ENCODE results near the gene RGS3. TPM values are rescaled to one million over a fixed set of nuclear protein-coding genes. Genes with fewer than 3 reads are reported as not detected.

The RGS3 gene
- total RNA-seq, 2 experiments from 2014 or later = 68.9 to 77.2 TPM

DNA sequence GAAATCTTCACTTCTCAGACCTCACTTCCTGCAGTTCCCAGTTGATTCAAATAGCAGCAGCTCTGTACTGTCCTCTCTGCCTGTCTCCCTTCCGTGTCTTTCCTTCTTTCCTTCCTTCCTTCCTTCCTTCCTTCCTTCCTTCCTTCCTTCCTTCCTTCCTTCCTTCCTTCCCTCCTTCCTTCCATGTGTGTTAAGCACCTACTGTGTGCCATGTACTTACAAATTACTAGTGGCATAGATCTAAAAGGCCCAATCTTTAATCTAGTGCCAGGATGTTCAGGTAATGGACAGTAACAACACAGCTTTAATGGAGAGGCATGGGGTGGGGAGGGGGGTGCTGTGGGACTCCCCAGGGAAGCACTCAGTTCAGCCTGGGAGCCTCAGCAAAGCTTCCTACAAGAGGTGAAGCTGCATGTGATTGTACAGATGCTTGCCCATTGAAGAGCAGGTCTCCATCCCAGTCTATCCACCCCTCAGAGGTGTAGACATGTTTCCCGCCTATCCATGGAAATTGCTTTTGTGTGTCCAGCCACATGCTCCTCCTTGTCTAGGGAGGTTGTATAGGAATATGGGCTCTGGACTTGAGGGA, 106.0 kb downstream of the RGS3 start:
- Mint-ChIP-seq H3K9me3 (ENCODE audit: insufficient read depth) (no peaks in the 10 kb centered on the region), H3K27ac (peak overlapping the region; percentile 30), H3K27me3 (ENCODE audit: low read depth) (no peaks in the 10 kb centered on the region), H3K4me1 (ENCODE audit: low read depth) (peaks cover 28% of the 10 kb centered on the region), H3K36me3 (ENCODE audit: low read depth) (peaks cover 2% of the 10 kb centered on the region), H3K4me3 (no peak overlapping the region)
- CTCF ChIA-PET = interaction anchor here (0.8 to 2.3 kb wide), 3 partner anchors 12 to 115 kb away, joined by 3 to 6 read pairs (median 6); no protein-coding TSS in a partner anchor
- DNase-seq (no peak), ATAC-seq (no peak)
- POLR2A ChIA-PET = interaction anchor here (1.1 to 1.3 kb wide), 2 partner anchors 9 to 52 kb away, joined by 3 to 4 read pairs; no protein-coding TSS in a partner anchor

GRCh38 chr9:113570106-113570505, 106.6 kb downstream of the RGS3 start:
- Mint-ChIP-seq H3K4me1 (ENCODE audit: low read depth) (peaks cover 30% of the 10 kb centered on the region), H3K27ac (no peak overlapping the region), H3K36me3 (ENCODE audit: low read depth) (peaks cover 2% of the 10 kb centered on the region), H3K4me3 (no peak overlapping the region), H3K9me3 (ENCODE audit: insufficient read depth) (no peaks in the 10 kb centered on the region), H3K27me3 (ENCODE audit: low read depth) (no peaks in the 10 kb centered on the region)
- no peak for ATAC-seq
- ChIA-PET CTCF (interaction anchor here (0.8 to 2.3 kb wide), 3 partner anchors 12 to 115 kb away, joined by 3 to 6 read pairs (median 6); no protein-coding TSS in a partner anchor), POLR2A (interaction anchor here (1.3 kb wide), 1 partner anchor 53 kb away, joined by 4 read pairs; no protein-coding TSS in a partner anchor)
- DNase-seq = no peak

- H3K9me3 Mint-ChIP-seq (ENCODE audit: insufficient read depth) = no peaks in the 10 kb centered on the region
- DNase-seq (no peak), ATAC-seq (no peak)
- CTCF ChIA-PET = interaction anchor here (1.9 kb wide), 1 partner anchor 84 kb away, joined by 6 read pairs; no protein-coding TSS in a partner anchor
- H3K36me3 Mint-ChIP-seq (ENCODE audit: low read depth) = no peaks in the 10 kb centered on the region
- POLR2A ChIA-PET = interaction anchor here (1.3 kb wide), 1 partner anchor 54 kb away, joined by 4 read pairs; no protein-coding TSS in a partner anchor
- H3K27me3 Mint-ChIP-seq (ENCODE audit: low read depth) = no peaks in the 10 kb centered on the region
- peaks cover 33% of the 10 kb centered on the region for H3K4me1 Mint-ChIP-seq (ENCODE audit: low read depth)
- no peak overlapping the region for H3K27ac Mint-ChIP-seq
- no peak overlapping the region for H3K4me3 Mint-ChIP-seq
Observed at GRCh38 chr9:113570749-113571711, 107.5 kb downstream of the RGS3 start.

DNA sequence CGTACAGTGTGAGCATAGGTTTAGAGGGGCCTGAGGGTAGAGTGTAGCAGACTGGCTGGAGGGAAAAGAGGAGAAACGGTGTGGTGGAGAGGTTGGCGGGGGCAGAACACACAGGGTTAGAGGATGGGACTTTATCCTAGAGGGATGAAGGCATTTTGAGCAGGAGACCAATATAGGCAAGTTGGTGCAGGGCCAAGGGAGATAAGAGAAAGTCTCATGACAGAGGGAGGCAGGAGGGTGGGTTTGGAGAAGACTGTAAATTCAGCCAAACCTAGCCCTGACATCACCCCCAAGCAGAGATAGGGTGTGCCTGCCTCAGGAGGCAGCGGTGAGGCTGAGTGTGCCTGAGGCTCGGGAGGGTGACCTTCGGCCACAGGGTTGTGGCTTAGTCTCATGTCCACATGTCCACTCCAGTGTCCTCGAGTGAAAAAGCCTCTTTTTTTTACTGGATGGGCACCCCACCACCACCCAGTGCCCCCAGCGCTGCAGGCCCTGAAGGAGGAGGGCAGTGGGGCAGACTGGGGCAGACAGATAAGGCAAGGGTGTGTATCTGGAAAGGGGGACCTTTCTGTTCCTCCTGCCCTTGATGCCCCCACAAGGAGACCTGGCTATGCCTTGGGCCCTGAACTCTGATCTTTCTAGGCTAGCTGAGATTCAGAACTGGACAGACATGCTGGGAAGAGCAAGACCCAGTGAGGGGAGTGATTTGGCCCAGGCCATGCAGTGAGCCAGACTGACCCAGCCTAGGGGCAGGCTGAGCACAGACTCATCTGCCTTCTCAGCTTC, 108.7 kb downstream of the RGS3 start:
- no peaks in the 10 kb centered on the region for H3K27me3 Mint-ChIP-seq (ENCODE audit: low read depth)
- DNase-seq (no peak), ATAC-seq (no peak)
- no peaks in the 10 kb centered on the region for H3K9me3 Mint-ChIP-seq (ENCODE audit: insufficient read depth)
- H3K36me3 Mint-ChIP-seq (ENCODE audit: low read depth) = peaks cover 4% of the 10 kb centered on the region
- ChIA-PET CTCF (interaction anchor here (0.6 to 1.4 kb wide), 3 partner anchors 18 to 1031 kb away, joined by 3 to 5 read pairs (median 3); no protein-coding TSS in a partner anchor), POLR2A (no interaction called here)
- no peak overlapping the region for H3K4me3 Mint-ChIP-seq
- H3K27ac Mint-ChIP-seq = peak overlapping the region; percentile 6
- H3K4me1 Mint-ChIP-seq (ENCODE audit: low read depth) = peaks cover 36% of the 10 kb centered on the region

DNA sequence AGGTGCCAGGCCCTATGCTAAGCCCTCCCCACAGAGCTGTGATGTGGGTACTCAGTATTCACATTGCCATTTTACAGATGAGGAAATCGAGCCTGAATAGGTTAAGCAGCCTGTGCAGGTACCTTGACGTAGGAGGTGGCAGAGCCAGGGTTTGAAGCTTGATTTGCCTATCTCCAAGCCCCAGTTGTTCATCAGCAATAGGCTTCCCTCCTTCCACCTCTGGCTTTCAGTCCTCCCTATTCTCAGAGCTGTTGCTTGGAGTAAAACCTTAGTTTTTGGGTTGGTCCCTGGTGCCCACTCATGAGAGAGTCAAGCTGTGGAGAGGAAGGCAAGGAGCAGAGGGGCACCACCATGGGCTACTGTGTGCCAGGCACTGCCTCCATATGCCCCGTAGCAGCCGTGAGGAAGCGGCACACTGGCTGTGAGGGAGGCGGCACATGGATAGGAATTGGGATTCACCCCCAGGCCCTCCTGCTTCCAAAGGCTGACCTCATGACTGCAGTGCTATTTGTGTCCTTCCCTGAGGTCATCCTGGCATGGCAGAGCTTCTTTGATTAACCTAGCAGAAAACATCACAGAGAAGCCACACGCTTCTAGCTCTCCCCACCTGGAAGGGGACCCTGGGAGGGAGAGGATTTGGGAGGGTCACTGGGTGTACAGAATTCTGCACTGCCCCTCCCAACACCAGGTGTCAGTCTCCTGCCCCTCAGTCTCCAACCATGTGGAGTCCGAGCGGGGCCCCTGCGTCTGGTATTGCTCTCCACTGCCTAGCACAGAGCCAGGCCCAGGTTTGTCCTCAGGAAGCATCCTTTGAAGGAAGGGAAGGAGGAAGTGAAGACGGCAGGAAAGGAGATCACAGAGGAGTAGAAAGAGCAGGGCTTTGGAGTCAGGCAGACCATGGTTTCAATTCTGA, 109.8 kb downstream of the RGS3 start:
- Mint-ChIP-seq H3K27ac (no peak overlapping the region), H3K9me3 (ENCODE audit: insufficient read depth) (no peaks in the 10 kb centered on the region), H3K36me3 (ENCODE audit: low read depth) (peaks cover 10% of the 10 kb centered on the region), H3K27me3 (ENCODE audit: low read depth) (no peaks in the 10 kb centered on the region), H3K4me1 (ENCODE audit: low read depth) (peaks cover 45% of the 10 kb centered on the region), H3K4me3 (no peak overlapping the region)
- DNase-seq = no peak
- POLR2A ChIA-PET = interaction anchor here (0.6 kb wide), 1 partner anchor 19 kb away, joined by 3 read pairs; no protein-coding TSS in a partner anchor
- ATAC-seq = no peak
- CTCF ChIA-PET = interaction anchor here (0.6 to 1.4 kb wide), 4 partner anchors 9 to 1030 kb away, joined by 3 to 5 read pairs (median 3); no protein-coding TSS in a partner anchor

DNA sequence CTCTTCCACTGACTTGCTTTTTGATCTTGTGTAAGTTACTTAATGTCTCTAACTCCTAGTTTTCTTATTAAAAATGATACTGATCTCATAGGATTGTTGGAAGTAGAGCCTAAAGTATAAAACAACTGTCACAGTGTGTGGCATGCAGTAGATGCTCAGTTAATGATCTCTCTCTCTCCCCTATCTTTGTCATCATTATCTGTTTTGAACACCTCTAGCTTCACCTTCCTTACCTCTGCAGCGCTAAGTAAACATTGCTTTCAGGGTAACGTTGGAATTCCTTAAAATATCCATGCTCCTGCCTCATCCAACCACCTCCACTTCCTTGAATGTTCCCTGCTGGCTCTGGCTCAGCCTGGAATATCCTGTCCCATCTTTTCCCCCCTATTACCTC, 110.4 kb downstream of the RGS3 start:
- Mint-ChIP-seq H3K36me3 (ENCODE audit: low read depth) (peaks cover 10% of the 10 kb centered on the region), H3K4me3 (no peak overlapping the region), H3K4me1 (ENCODE audit: low read depth) (peaks cover 51% of the 10 kb centered on the region), H3K9me3 (ENCODE audit: insufficient read depth) (no peaks in the 10 kb centered on the region), H3K27me3 (ENCODE audit: low read depth) (no peaks in the 10 kb centered on the region), H3K27ac (peak overlapping the region; percentile 8)
- ATAC-seq (no peak), DNase-seq (no peak)
- ChIA-PET POLR2A (no interaction called here), CTCF (interaction anchor here (0.7 to 1.4 kb wide), 2 partner anchors 8 to 128 kb away, joined by 3 read pairs; no protein-coding TSS in a partner anchor)

- DNase-seq (no peak), ATAC-seq (no peak)
- no peaks in the 10 kb centered on the region for H3K9me3 Mint-ChIP-seq (ENCODE audit: insufficient read depth)
- peaks cover 54% of the 10 kb centered on the region for H3K4me1 Mint-ChIP-seq (ENCODE audit: low read depth)
- H3K27me3 Mint-ChIP-seq (ENCODE audit: low read depth) = no peaks in the 10 kb centered on the region
- CTCF ChIA-PET = interaction anchor here (0.8 kb wide), 1 partner anchor 23 kb away, joined by 3 read pairs; no protein-coding TSS in a partner anchor
- peak overlapping the region; percentile 40 for H3K27ac Mint-ChIP-seq
- no peak overlapping the region for H3K4me3 Mint-ChIP-seq
- H3K36me3 Mint-ChIP-seq (ENCODE audit: low read depth) = peaks cover 10% of the 10 kb centered on the region
- POLR2A ChIA-PET = interaction anchor here (0.6 kb wide), 1 partner anchor 349 kb away, joined by 4 read pairs; no protein-coding TSS in a partner anchor
Observed at GRCh38 chr9:113574441-113575262, 111.1 kb downstream of the RGS3 start.

- Mint-ChIP-seq H3K27me3 (ENCODE audit: low read depth) (no peaks in the 10 kb centered on the region), H3K27ac (peak overlapping the region; percentile 99), H3K9me3 (ENCODE audit: insufficient read depth) (no peaks in the 10 kb centered on the region), H3K4me1 (ENCODE audit: low read depth) (peaks cover 79% of the 10 kb centered on the region), H3K36me3 (ENCODE audit: low read depth) (peaks cover 20% of the 10 kb centered on the region), H3K4me3 (peak overlapping the region; percentile 82)
- DNase-seq = no peak
- ATAC-seq = no peak
- POLR2A ChIA-PET = interaction anchor here (0.7 to 5.8 kb wide), 7 partner anchors 13 to 661 kb away, joined by 3 to 49 read pairs (median 8); partner anchors contain the start of genes C9orf43 and POLE3
- CTCF ChIA-PET = interaction anchor here (0.9 to 6.7 kb wide), 14 partner anchors 13 to 176 kb away, joined by 3 to 154 read pairs (median 6); partner anchors contain the start of gene ALAD
Observed at GRCh38 chr9:113577525-113578261, 114.2 kb downstream of the RGS3 start.

GRCh38 chr9:113578279-113578865, 114.8 kb downstream of the RGS3 start:
- CTCF ChIA-PET = interaction anchor here (0.7 to 6.7 kb wide), 22 partner anchors 12 to 304 kb away, joined by 3 to 154 read pairs (median 4); partner anchors contain the start of genes ALAD, CDC26 and PRPF4
- ATAC-seq (peak; percentile 1), DNase-seq (no peak)
- POLR2A ChIA-PET = interaction anchor here (0.6 to 5.8 kb wide), 12 partner anchors 10 to 660 kb away, joined by 3 to 49 read pairs (median 4); partner anchors contain the start of genes C9orf43, HDHD3 and POLE3
- Mint-ChIP-seq H3K9me3 (ENCODE audit: insufficient read depth) (no peaks in the 10 kb centered on the region), H3K27ac (peak overlapping the region; percentile 99), H3K4me3 (peak overlapping the region; percentile 82), H3K27me3 (ENCODE audit: low read depth) (no peaks in the 10 kb centered on the region), H3K4me1 (ENCODE audit: low read depth) (peaks cover 84% of the 10 kb centered on the region), H3K36me3 (ENCODE audit: low read depth) (peaks cover 26% of the 10 kb centered on the region)

All from activated CD8-positive, alpha-beta T cell treated with anti-CD3 and anti-CD28 coated beads, Interleukin-2, amount 10 ng/mL, durations not matched to agents 7 days and 5 days (primary cell).